H4 (cell line): ENCODE data around the gene GON4L. TPM values are rescaled to one million over a fixed set of nuclear protein-coding genes. Genes with fewer than 3 reads are reported as not detected.
"Not testable (repeated sequence)": the region's sequence is repeated elsewhere in the genome, so short reads cannot be mapped to it uniquely, and the experiment has no call there.

ENCODE experiments used
- DNase-seq: peaks from one replicate; pipeline ENCODE4 v3.0.0-alpha.2; 2015; ENCODE audit warnings: low spot score
- total RNA-seq: library from RNA; depleted of rRNA; stranded (reverse); fragments of >200 nt; shearing (Covaris generic); gene quantifications from 2 replicates; pipeline ENCODE4 v1.2.3, GENCODE V29; 2014

GON4L gene
- total RNA-seq, 1 experiment from 2014 or later, result 11.0 TPM

- no peak for DNase-seq
Observed at GRCh38 chr1:155816351-155816750, 40.7 kb downstream of the GON4L start.

GRCh38 chr1:155813672-155814071 lies 43.3 kb downstream of the GON4L start:
- DNase-seq, result no peak

- DNase-seq, result no peak
Observed at GRCh38 chr1:155812878-155813277, 44.1 kb downstream of the GON4L start.

GRCh38 chr1:155809088-155809487 lies 47.9 kb downstream of the GON4L start:
- no peak for DNase-seq

GRCh38 chr1:155801149-155801548 lies 55.9 kb downstream of the GON4L start:
- no peak for DNase-seq

- DNase-seq, result not testable (repeated sequence)
Observed at GRCh38 chr1:155795618-155796017, 61.4 kb downstream of the GON4L start.

GRCh38 chr1:155794605-155795245 lies 62.3 kb downstream of the GON4L start:
- DNase-seq, result no peak

GRCh38 chr1:155793213-155793612 lies 63.8 kb downstream of the GON4L start:
- DNase-seq, result no peak

- no peak for DNase-seq
Observed at GRCh38 chr1:155777582-155777981, 79.4 kb downstream of the GON4L start.

GRCh38 chr1:155776414-155776813 lies 80.6 kb downstream of the GON4L start:
- DNase-seq, result peak; percentile 19

GRCh38 chr1:155773221-155773620 lies 83.8 kb downstream of the GON4L start:
- no peak for DNase-seq

GRCh38 chr1:155769257-155769656 lies 87.8 kb downstream of the GON4L start:
- no peak for DNase-seq

- DNase-seq, result not testable (repeated sequence)
Observed at GRCh38 chr1:155767399-155767989, 89.5 kb downstream of the GON4L start.

- not testable (repeated sequence) for DNase-seq
Observed at GRCh38 chr1:155763989-155764388, 93.0 kb downstream of the GON4L start.

GRCh38 chr1:155763090-155763815 lies 93.8 kb downstream of the GON4L start:
- DNase-seq, result peak; percentile 78

GRCh38 chr1:155761736-155762405 lies 95.1 kb downstream of the GON4L start:
- no peak for DNase-seq

- DNase-seq, result no peak
Observed at GRCh38 chr1:155760751-155761475, 96.1 kb downstream of the GON4L start.

GRCh38 chr1:155759966-155760630 lies 96.9 kb downstream of the GON4L start:
- no peak for DNase-seq

- not testable (repeated sequence) for DNase-seq
Observed at GRCh38 chr1:155759017-155759416, 98.0 kb downstream of the GON4L start.

GRCh38 chr1:155748141-155748540 lies 108.9 kb downstream of the GON4L start:
- DNase-seq, result not testable (repeated sequence)

GRCh38 chr1:155747586-155747985 lies 109.4 kb downstream of the GON4L start:
- DNase-seq, result not testable (repeated sequence)
